Measurements from ENCODE around the gene CLUH. TPM values are rescaled to one million over a fixed set of nuclear protein-coding genes. Genes with fewer than 3 reads are reported as not detected.

Gene CLUH
- polyA plus RNA-seq, 1 donor (not counting 4 experiments of a cell fraction or from before 2014, with no cell fraction given), result 24.0 TPM

- H4K20me1 ChIP-seq (ENCODE audit: control insufficient read depth, extremely low read depth, insufficient read depth, low read length), result peaks cover 5% of the 10 kb centered on the region
- TF ChIP-seq EZH2 (IDR thresholded peaks at IDR 0.05; ENCODE audit: low read length) (no peak), CTCF (optimal IDR thresholded peaks at IDR 0.05 in 1 of 3, IDR thresholded peaks at IDR 0.05 in 1 of 3, conservative IDR thresholded peaks at IDR 0.05 in 1 of 3; ENCODE audit: extremely low read depth in 1 of 3, insufficient read depth in 2 of 3, low read length in 3 of 3) (no peak)
- H3K27me3 ChIP-seq (ENCODE audit: control insufficient read depth, extremely low read depth, insufficient read depth, low read length), result no peaks in the 10 kb centered on the region
- no peak for FAIRE-seq
- H3K36me3 ChIP-seq (ENCODE audit: control insufficient read depth in 2 of 2, extremely low read depth in 1 of 2, insufficient read depth in 2 of 2, low read length in 2 of 2), result peaks cover 20 to 25% of the 10 kb centered on the region in 2 experiments
- H3K9me3 ChIP-seq (ENCODE audit: control insufficient read depth, low read depth, low read length), result no peaks in the 10 kb centered on the region
- H2AFZ ChIP-seq (ENCODE audit: control insufficient read depth, low read length), result no peak overlapping the region
- H3K4me2 ChIP-seq (ENCODE audit: control insufficient read depth, extremely low read depth, insufficient read depth, low read depth, low read length), result no peak overlapping the region
- no peak overlapping the region for H3K27ac ChIP-seq (ENCODE audit: control insufficient read depth, insufficient read depth, low read length)
- DNase-seq (ENCODE audit: low read depth, low spot score), result no peak
- no peaks in the 10 kb centered on the region for H3K9me1 ChIP-seq (ENCODE audit: control insufficient read depth, extremely low read depth, insufficient read depth, low read length)
- no peaks in the 10 kb centered on the region for H3K4me1 ChIP-seq (ENCODE audit: control insufficient read depth, extremely low read depth, insufficient read depth, low read length)
- no peak overlapping the region for H3K4me3 ChIP-seq (ENCODE audit: control insufficient read depth in 2 of 3, extremely low read depth in 1 of 3, insufficient read depth in 2 of 3, low read depth in 1 of 3, low read length in 3 of 3)
- H3K9ac ChIP-seq (ENCODE audit: control insufficient read depth, extremely low read depth, insufficient read depth, low read length), result no peak overlapping the region
- dilution Hi-C loops (cut with MboI; ENCODE audit: extremely low pct_ligation_motif_present, low sequenced_read_pairs), result no loop called here
- peaks cover 2% of the 10 kb centered on the region for H3K79me2 ChIP-seq (ENCODE audit: control insufficient read depth, insufficient read depth, low read length)
These were observed 27.7 kb downstream of the CLUH start for GRCh38 chr17:2683912-2684311.

- no peaks in the 10 kb centered on the region for H3K9me1 ChIP-seq (ENCODE audit: control insufficient read depth, extremely low read depth, insufficient read depth, low read length)
- no peak overlapping the region for H3K27ac ChIP-seq (ENCODE audit: control insufficient read depth, insufficient read depth, low read length)
- H3K79me2 ChIP-seq (ENCODE audit: control insufficient read depth, insufficient read depth, low read length), result peaks cover 2% of the 10 kb centered on the region
- no peak overlapping the region for H2AFZ ChIP-seq (ENCODE audit: control insufficient read depth, low read length)
- dilution Hi-C loops (cut with MboI; ENCODE audit: extremely low pct_ligation_motif_present, low sequenced_read_pairs), result no loop called here
- no peak overlapping the region for H3K4me2 ChIP-seq (ENCODE audit: control insufficient read depth, extremely low read depth, insufficient read depth, low read depth, low read length)
- no peak for FAIRE-seq
- H3K4me3 ChIP-seq (ENCODE audit: control insufficient read depth in 2 of 3, extremely low read depth in 1 of 3, insufficient read depth in 2 of 3, low read depth in 1 of 3, low read length in 3 of 3), result no peak overlapping the region
- H3K9me3 ChIP-seq (ENCODE audit: control insufficient read depth, low read depth, low read length), result no peaks in the 10 kb centered on the region
- no peaks in the 10 kb centered on the region for H3K27me3 ChIP-seq (ENCODE audit: control insufficient read depth, extremely low read depth, insufficient read depth, low read length)
- peaks cover 5% of the 10 kb centered on the region for H4K20me1 ChIP-seq (ENCODE audit: control insufficient read depth, extremely low read depth, insufficient read depth, low read length)
- no peak for DNase-seq (ENCODE audit: low read depth, low spot score)
- no peaks in the 10 kb centered on the region for H3K4me1 ChIP-seq (ENCODE audit: control insufficient read depth, extremely low read depth, insufficient read depth, low read length)
- H3K9ac ChIP-seq (ENCODE audit: control insufficient read depth, extremely low read depth, insufficient read depth, low read length), result no peak overlapping the region
- H3K36me3 ChIP-seq (ENCODE audit: control insufficient read depth in 2 of 2, extremely low read depth in 1 of 2, insufficient read depth in 2 of 2, low read length in 2 of 2), result peaks cover 22 to 25% of the 10 kb centered on the region in 2 experiments
- TF ChIP-seq CTCF (optimal IDR thresholded peaks at IDR 0.05 in 1 of 3, IDR thresholded peaks at IDR 0.05 in 1 of 3, conservative IDR thresholded peaks at IDR 0.05 in 1 of 3; ENCODE audit: extremely low read depth in 1 of 3, insufficient read depth in 2 of 3, low read length in 3 of 3) (no peak), EZH2 (IDR thresholded peaks at IDR 0.05; ENCODE audit: low read length) (no peak)
These were observed 29.2 kb downstream of the CLUH start for GRCh38 chr17:2682176-2682938.

All from keratinocyte (primary cell).